HG03045 (cell line): ENCODE data around the gene TLX1.
"Not testable (repeated sequence)": the region's sequence is repeated elsewhere in the genome, so short reads cannot be mapped to it uniquely, and the experiment has no call there.

Source experiments
- ATAC-seq: cut with Tn5 transposase; IDR thresholded peaks from one replicate; pipeline ENCODE4 v1.9.1; 2021; ENCODE audit warnings: mild to moderate bottlenecking, moderate library complexity; ENCODE audit not compliant: unreplicated experiment

TLX1 gene

GRCh38 chr10:101146392-101147251 lies 15.5 kb downstream of the TLX1 start:
- ATAC-seq: no peak

- ATAC-seq: no peak
Measured at GRCh38 chr10:101151395-101151794, 20.3 kb downstream of the TLX1 start.

- ATAC-seq: no peak
Measured at GRCh38 chr10:101152316-101152715, 21.2 kb downstream of the TLX1 start.

GRCh38 chr10:101154506-101154905 lies 23.4 kb downstream of the TLX1 start:
- ATAC-seq: not testable (repeated sequence)

GRCh38 chr10:101155896-101156295 lies 24.8 kb downstream of the TLX1 start:
- ATAC-seq: no peak

- ATAC-seq: no peak
Measured at GRCh38 chr10:101157756-101158458, 26.8 kb downstream of the TLX1 start.

- ATAC-seq: no peak
Measured at GRCh38 chr10:101158459-101159058, 27.5 kb downstream of the TLX1 start.

- peak; percentile 60 for ATAC-seq
Measured at GRCh38 chr10:101161494-101162299, 30.6 kb downstream of the TLX1 start.

- no peak for ATAC-seq
Measured at GRCh38 chr10:101162677-101163076, 31.6 kb downstream of the TLX1 start.

GRCh38 chr10:101164020-101164419 lies 32.9 kb downstream of the TLX1 start:
- ATAC-seq: no peak

GRCh38 chr10:101165736-101166135 lies 34.6 kb downstream of the TLX1 start:
- ATAC-seq: no peak

GRCh38 chr10:101166430-101166829 lies 35.3 kb downstream of the TLX1 start:
- no peak for ATAC-seq

- no peak for ATAC-seq
Measured at GRCh38 chr10:101172741-101173140, 41.6 kb downstream of the TLX1 start.

- ATAC-seq: no peak
Measured at GRCh38 chr10:101174319-101174718, 43.2 kb downstream of the TLX1 start.

GRCh38 chr10:101176577-101176976 lies 45.5 kb downstream of the TLX1 start:
- no peak for ATAC-seq

GRCh38 chr10:101182936-101183335 lies 51.8 kb downstream of the TLX1 start:
- ATAC-seq: no peak

GRCh38 chr10:101183458-101184183 lies 52.5 kb downstream of the TLX1 start:
- ATAC-seq: no peak
